Stimulated activated CD8-positive, alpha-beta memory T cell treated with anti-CD3 and anti-CD28 coated beads, Interleukin-4, amount 100 ng/mL, for 1 hour (primary cell): ENCODE results near the gene KISS1R.

ENCODE experiments used
- DNase-seq, 2 donors: peaks; one replicate each; pipeline ENCODE4 v3.0.0-alpha.2; 2020; ENCODE audit warnings: low read depth in 2 of 2, low spot score in 1 of 2

KISS1R gene

GRCh38 chr19:899336-900042, 17.6 kb upstream of the KISS1R start:
- DNase-seq: no peak

DNA sequence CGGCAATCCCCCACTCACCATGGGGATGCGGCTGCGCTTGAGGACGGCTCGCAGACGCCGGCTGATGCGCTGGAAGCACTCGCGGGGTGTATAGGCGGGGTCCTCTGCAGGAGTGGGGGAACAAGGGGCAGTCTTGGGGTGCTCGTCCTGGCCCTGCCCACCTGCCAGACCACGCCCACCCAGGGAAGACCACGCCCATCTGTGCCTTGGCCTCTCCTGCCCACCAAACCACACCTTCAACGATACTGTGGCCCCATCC, 17.2 kb upstream of the KISS1R start:
- no peak for DNase-seq

GRCh38 chr19:900302-901111, 16.6 kb upstream of the KISS1R start:
- no peak for DNase-seq

- no peak for DNase-seq
Observed at GRCh38 chr19:901216-902092, 15.7 kb upstream of the KISS1R start.

DNA sequence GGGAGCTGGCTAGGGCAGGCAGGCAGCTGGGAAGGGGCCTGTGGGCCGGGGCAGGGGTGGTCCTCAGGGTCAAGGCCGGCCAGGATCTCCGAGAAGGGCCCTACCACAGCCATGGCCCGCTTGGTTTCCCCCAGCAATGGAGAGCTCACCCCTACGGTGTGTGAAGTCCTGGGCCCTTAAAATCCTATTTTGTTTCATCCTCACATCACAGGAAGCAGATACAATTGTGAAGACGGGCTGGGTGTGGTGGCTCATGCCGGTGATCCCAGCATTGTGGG, 15.1 kb upstream of the KISS1R start:
- no peak for DNase-seq

GRCh38 chr19:902446-903226, 14.5 kb upstream of the KISS1R start:
- DNase-seq: no peak

DNA sequence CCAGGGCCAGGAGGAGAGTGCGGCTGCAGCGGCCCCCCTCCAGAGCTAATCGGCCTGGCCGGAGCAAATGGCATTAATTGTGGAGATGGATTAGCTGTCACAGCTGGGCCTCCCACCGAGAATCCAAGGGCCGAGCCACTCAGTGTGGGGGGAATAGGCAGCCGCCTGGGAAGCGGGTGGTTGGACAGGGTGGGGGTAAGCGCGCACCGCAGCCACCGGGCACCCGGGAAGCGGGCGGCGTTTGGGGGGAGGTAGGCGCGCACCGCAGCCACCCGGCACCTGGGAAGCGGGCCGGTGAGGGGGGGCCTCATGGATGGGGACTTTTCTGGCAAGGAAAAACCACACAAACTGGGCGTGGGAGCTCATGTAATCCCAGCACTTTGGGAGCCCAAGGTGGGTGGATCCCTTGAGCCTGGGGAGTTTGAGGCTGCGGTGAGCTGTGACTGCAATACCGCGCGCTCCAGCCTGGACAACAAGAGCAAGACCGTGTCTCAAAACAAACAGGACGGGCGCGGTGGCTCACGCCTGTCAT, 13.8 kb upstream of the KISS1R start:
- DNase-seq: no peak

- no peak for DNase-seq
Observed at GRCh38 chr19:904545-904944, 12.6 kb upstream of the KISS1R start.

DNA sequence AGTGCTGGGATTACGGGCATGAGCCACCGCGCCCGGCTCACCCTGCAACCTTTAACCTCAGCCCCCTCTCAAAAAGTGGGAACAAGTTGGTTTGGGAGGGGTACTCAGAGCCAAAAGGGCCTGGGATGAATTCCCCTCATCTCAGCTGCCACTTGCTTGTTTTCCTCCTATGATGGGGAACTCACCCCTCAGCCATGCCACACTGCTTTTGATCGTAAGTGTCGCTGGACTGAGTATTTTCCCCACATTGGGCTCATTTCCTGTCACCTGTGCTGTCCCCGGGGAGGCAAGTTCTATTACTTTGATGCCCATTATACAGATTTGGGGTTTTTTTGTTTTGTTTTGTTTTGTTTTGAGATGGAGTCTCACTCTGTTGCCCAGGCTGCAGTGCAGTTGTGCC, 10.7 kb upstream of the KISS1R start:
- no peak for DNase-seq

DNA sequence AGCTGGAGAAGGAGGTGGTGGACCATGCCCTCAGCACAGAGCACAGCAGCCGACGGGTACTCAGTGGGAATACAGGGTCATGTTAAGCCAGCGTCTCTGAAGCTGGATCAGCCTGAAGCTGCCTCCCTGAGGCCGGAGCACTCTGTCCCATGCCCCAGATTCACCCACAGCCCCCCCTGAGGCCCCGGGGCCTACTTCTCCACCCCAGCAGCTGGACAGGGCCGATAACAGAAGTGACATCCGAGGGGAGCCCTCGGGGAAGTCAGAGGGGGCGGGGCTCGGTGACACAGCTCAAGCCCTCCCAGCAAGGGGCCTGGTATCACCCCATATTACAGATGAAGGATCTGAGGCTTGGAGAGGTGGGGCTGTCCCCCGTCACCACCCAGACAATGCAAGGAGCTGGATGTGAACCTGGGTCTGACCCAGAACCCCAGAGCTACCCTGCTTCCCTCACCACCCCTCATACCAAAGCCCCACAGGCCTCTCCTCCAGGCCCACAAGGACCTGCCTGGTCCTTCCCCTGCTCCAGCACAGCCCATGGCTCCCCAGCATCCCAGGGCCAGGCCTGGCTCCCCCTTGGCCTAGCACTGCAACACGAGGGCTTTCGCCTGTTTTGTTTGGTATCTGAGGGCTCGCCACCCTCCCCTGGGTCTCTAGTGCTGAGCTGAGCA, 9.8 kb upstream of the KISS1R start:
- DNase-seq: no peak

DNA sequence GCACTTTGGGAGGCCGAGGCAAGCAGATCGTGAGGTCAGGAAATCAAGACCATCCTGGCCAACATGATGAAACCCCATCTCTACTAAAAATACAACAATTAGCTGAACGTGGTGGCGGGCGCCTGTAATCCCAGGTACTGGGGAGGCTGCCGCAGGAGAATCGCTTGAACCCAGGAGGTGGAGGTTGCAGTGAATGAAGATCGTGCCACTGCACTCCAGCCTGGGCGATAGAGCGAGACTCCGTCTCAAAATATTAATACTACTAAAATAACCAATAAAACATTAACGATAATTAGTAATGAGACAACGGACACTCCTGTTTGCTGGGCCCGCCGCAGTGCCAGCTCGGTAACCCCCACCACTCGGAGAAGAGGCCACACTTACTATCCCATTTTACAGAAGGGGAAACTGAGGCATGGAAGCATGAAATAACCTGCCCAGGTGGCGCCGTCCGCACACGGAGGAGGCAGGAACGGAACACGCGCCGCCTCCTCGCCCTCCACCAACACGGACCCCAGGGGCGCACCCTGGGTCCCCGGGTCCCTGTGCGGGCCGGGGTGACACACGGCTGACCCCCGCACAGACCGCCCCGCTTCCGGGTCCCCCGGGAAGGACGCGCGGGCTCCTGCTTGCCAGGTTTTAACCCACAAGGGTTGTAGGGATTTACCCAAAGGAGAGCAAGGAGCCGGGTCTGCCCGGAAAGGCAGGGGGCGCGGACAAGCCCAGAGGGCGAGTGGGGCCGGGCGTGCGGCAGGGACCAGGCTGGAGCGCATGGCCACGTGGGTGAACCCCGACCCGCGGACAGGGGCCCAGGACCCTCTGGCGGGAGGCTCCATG, 5.7 kb upstream of the KISS1R start:
- no peak for DNase-seq

- DNase-seq: no peak
Observed at GRCh38 chr19:912181-913079, 4.7 kb upstream of the KISS1R start.

DNA sequence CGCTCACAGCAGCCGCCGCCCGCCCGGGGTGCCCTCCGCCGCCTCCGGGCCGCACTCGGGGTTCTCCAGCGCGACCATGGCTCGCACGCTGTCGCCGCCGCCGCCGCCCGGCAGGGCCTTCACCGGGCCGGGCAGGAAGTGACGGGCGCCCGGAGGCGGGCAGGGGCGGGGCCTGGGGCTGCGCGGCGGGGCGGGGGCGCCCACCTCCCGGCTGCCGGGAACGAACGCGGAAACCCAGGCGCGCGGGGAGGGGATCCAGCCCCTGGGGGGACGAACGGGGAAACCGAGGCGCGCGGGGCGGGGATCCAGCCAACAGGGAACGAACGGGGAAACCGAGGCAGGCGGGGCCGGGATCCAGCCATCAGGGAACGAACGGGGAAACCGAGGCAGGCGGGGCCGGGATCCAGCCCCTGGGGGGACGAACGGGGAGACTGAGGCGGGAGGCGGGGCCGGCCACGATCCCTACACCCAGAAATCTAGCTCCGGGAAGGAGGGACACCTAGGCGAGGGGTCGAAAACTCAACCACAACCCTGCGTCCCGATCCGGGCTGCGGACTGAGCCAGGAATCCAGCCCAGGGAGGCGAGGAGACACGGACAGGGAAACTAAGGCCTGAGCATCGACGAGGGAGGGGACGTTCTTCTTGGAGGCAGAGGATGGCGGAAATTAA, 3.9 kb upstream of the KISS1R start, which contains the start of gene R3HDM4:
R3HDM4 (minus strand) TSS at position 140 of the 669 bp plus-strand sequence; CDS start at position 78, 62 bp downstream.
- peak; percentile 68 to 76 for DNase-seq

DNA sequence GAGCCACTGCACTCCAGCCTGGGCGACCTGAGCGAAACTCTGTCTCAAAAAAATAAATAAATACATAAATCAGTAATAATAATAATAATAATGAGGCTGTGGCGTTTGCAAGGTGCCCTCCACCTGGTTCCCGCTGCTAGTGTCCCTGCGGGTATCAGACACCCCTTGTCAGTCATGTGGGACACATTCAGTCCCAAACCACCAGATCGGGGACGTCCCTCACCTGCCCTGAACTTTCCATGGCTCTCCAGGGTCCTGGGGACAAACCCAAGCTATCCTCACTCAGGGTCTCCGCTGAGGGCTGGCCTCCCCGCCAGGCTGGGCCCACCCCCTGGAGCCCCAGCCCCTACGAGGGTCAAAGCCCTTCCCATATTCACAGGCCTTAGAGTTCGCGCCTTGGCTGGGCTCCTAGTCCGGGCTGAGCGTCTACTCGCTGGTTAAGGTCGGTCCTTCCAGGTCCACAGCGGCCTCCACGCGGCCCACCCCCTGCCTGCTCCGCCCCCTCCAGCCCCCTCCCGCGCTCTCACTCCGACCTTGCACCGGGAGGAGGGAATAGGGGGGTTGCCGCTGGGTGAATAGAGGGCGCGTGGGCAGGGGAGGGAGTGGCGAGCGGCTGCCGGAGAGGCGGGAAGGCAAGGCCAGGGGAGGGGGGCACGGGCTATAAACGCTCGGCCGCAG, 349 bp upstream of the KISS1R start:
- DNase-seq: no peak

GRCh38 chr19:918152-918437, 962 bp downstream of the KISS1R start:
- DNase-seq: no peak

GRCh38 chr19:918481-919198, 1.5 kb downstream of the KISS1R start:
- DNase-seq: no peak
